ENCODE results near the gene ANGPTL1. TPM values are rescaled to one million over a fixed set of nuclear protein-coding genes. Genes with fewer than 3 reads are reported as not detected.

Gene ANGPTL1
- total RNA-seq, 1 donor from 2014 or later = not detected

GRCh38 chr1:178806665-178807300 lies 64.1 kb downstream of the ANGPTL1 start:
- TF ChIP-seq CTCF (IDR thresholded peaks at IDR 0.05) (no peak), EZH2 (IDR thresholded peaks at IDR 0.05) (no peak), EZH2phosphoT487 (IDR thresholded peaks at IDR 0.05) (no peak)
- Histone ChIP-seq H3K27me3 (no peaks in the 10 kb centered on the region), H3K27ac (no peak overlapping the region), H2AFZ (replicated peaks) (no peak overlapping the region), H3K79me2 (ENCODE audit: low read depth) (no peaks in the 10 kb centered on the region), H3K4me3 (no peak overlapping the region), H3K36me3 (no peaks in the 10 kb centered on the region), H4K20me1 (ENCODE audit: low read depth) (no peaks in the 10 kb centered on the region), H3K4me1 (no peaks in the 10 kb centered on the region), H3F3A (ENCODE audit: low read depth) (no peaks in the 10 kb centered on the region), H3K4me2 (no peak overlapping the region), H3K9ac (no peak overlapping the region), H3K9me3 (ENCODE audit: low read depth) (no peaks in the 10 kb centered on the region)
- no peak overlapping the region for H3K27ac Mint-ChIP-seq
- peaks cover 11% of the 10 kb centered on the region for H3K36me3 Mint-ChIP-seq
- H3K4me1 Mint-ChIP-seq = no peaks in the 10 kb centered on the region
- peaks cover 2% of the 10 kb centered on the region for H3K9me3 Mint-ChIP-seq
- H3K27me3 Mint-ChIP-seq (ENCODE audit: insufficient read depth, low read depth) = no peaks in the 10 kb centered on the region
- no peak for DNase-seq (ENCODE audit: low spot score)
- no peak overlapping the region for H3K4me3 Mint-ChIP-seq

GRCh38 chr1:178802873-178803272 lies 68.0 kb downstream of the ANGPTL1 start:
- H3K79me2 ChIP-seq (ENCODE audit: low read depth) = no peaks in the 10 kb centered on the region
- H3K4me1 Mint-ChIP-seq = no peaks in the 10 kb centered on the region
- peaks cover 28% of the 10 kb centered on the region for H3K36me3 Mint-ChIP-seq
- H3K4me2 ChIP-seq = no peak overlapping the region
- H3K9ac ChIP-seq = no peak overlapping the region
- H3K4me3 ChIP-seq = no peak overlapping the region
- H3K4me3 Mint-ChIP-seq = no peak overlapping the region
- H3K36me3 ChIP-seq = peaks cover 7% of the 10 kb centered on the region
- H3K9me3 Mint-ChIP-seq = peaks cover 2% of the 10 kb centered on the region
- no peak overlapping the region for H3K27ac ChIP-seq
- H2AFZ ChIP-seq (replicated peaks) = no peak overlapping the region
- no peak overlapping the region for H3K27ac Mint-ChIP-seq
- no peaks in the 10 kb centered on the region for H3K9me3 ChIP-seq (ENCODE audit: low read depth)
- H3K27me3 Mint-ChIP-seq (ENCODE audit: insufficient read depth, low read depth) = no peaks in the 10 kb centered on the region
- no peak for DNase-seq (ENCODE audit: low spot score)
- TF ChIP-seq CTCF (IDR thresholded peaks at IDR 0.05) (no peak), EZH2 (IDR thresholded peaks at IDR 0.05) (no peak), EZH2phosphoT487 (IDR thresholded peaks at IDR 0.05) (no peak)
- no peaks in the 10 kb centered on the region for H3K4me1 ChIP-seq
- no peaks in the 10 kb centered on the region for H3F3A ChIP-seq (ENCODE audit: low read depth)
- no peaks in the 10 kb centered on the region for H4K20me1 ChIP-seq (ENCODE audit: low read depth)
- H3K27me3 ChIP-seq = no peaks in the 10 kb centered on the region

Other genes with a start within 250 kb of the ANGPTL1 start
- 46.8 and 78.7 TPM in 2 replicates for gene RALGPS2, start 145.8 kb downstream of the ANGPTL1 start, total RNA-seq (ENCODE audit: low replicate concordance)
- gene FAM20B, start 154.8 kb upstream of the ANGPTL1 start, total RNA-seq (ENCODE audit: low replicate concordance) = 29.3 and 33.8 TPM in 2 replicates
- gene TOR3A, start 211.0 kb upstream of the ANGPTL1 start, total RNA-seq (ENCODE audit: low replicate concordance) = 17.3 and 18.2 TPM in 2 replicates

Data from neural progenitor cell (in vitro differentiated cells).